GM12875 (cell line): ENCODE results near the gene CCDC167.

Source experiments
- H3K4me3 ChIP-seq: one replicate; pipeline ENCODE4 v1.5.1; 2011; ENCODE audit warnings: low read depth, low read length, control low read depth
- CTCF ChIP-seq: IDR thresholded peaks from 2 replicates; pipeline ENCODE4 v1.5.1; 2011; ENCODE audit warnings: low read depth, mild to moderate bottlenecking, control low read depth, inconsistent platforms, low read length, moderate library complexity, borderline replicate concordance; ENCODE audit not compliant: insufficient read depth

CCDC167 gene

GRCh38 chr6:37528541-37528940 is 28.8 kb upstream of the CCDC167 start:
- TF ChIP-seq CTCF, result no peak
- H3K4me3 ChIP-seq, result no peak overlapping the region

GRCh38 chr6:37525460-37526357 is 26.0 kb upstream of the CCDC167 start:
- no peak overlapping the region for H3K4me3 ChIP-seq
- no peak for TF ChIP-seq CTCF

GRCh38 chr6:37524970-37525318 is 25.3 kb upstream of the CCDC167 start:
- TF ChIP-seq CTCF, result no peak
- H3K4me3 ChIP-seq, result no peak overlapping the region

GRCh38 chr6:37524025-37524969 is 24.6 kb upstream of the CCDC167 start:
- no peak for TF ChIP-seq CTCF
- no peak overlapping the region for H3K4me3 ChIP-seq

- no peak overlapping the region for H3K4me3 ChIP-seq
- TF ChIP-seq CTCF, result no peak
Measured at GRCh38 chr6:37523412-37523811, 23.7 kb upstream of the CCDC167 start.

- no peak for TF ChIP-seq CTCF
- H3K4me3 ChIP-seq, result no peak overlapping the region
Measured at GRCh38 chr6:37522836-37523235, 23.1 kb upstream of the CCDC167 start.

- H3K4me3 ChIP-seq, result no peak overlapping the region
- TF ChIP-seq CTCF, result no peak
Measured at GRCh38 chr6:37521674-37522073, 22.0 kb upstream of the CCDC167 start.
